CD14-positive monocyte (primary cell): ENCODE data around the gene RBMS1. TPM values are rescaled to one million over a fixed set of nuclear protein-coding genes. Genes with fewer than 3 reads are reported as not detected.

Source experiments
- DNase-seq, 3 donors: peaks; one replicate each; pipeline ENCODE4 v3.0.0-alpha.2; 2011 to 2022
- H2AFZ ChIP-seq: 2 replicates; pipeline ENCODE4 v1.6.0; 2012; ENCODE audit warnings: mild to moderate bottlenecking, low read depth, low read length, inconsistent platforms; ENCODE audit not compliant: insufficient read depth, poor library complexity, severe bottlenecking
- H3K27ac ChIP-seq, 2 donors: 1 replicate in 1 of 2; 2 replicates in 1 of 2; pipeline ENCODE4 v1.5.1; 2012 to 2013; ENCODE audit warnings: low read length in 2 of 2, control low read depth in 1 of 2, inconsistent platforms in 1 of 2, low read depth in 1 of 2, mild to moderate bottlenecking in 1 of 2
- H3K27me3 ChIP-seq, 2 donors: one replicate each; pipeline versions ENCODE4 v1.6.0 to v1.6.1; 2011 to 2013; ENCODE audit warnings: low read length in 2 of 2; ENCODE audit not compliant: control insufficient read depth in 2 of 2, insufficient read depth in 2 of 2
- H3K36me3 ChIP-seq, 2 donors: replicated peaks in 1 of 2; 1 replicate in 1 of 2; 2 replicates in 1 of 2; pipeline versions ENCODE4 v1.5.1 to v1.6.1; 2012 to 2013; ENCODE audit warnings: low read length in 2 of 2, control low read depth in 1 of 2, inconsistent platforms in 1 of 2, mild to moderate bottlenecking in 1 of 2; ENCODE audit not compliant: insufficient read depth in 2 of 2, control insufficient read depth in 1 of 2
- H3K4me1 ChIP-seq, 2 donors: 1 replicate in 1 of 2; 2 replicates in 1 of 2; pipeline versions ENCODE4 v1.5.1 to v1.6.1; 2012 to 2013; ENCODE audit warnings: low read length in 2 of 2, control low read depth in 1 of 2, inconsistent platforms in 1 of 2, mild to moderate bottlenecking in 1 of 2, moderate library complexity in 1 of 2; ENCODE audit not compliant: insufficient read depth in 2 of 2, control insufficient read depth in 1 of 2
- H3K4me2 ChIP-seq: replicated peaks from 2 replicates; pipeline ENCODE3; 2012; ENCODE audit warnings: low read length, moderate library complexity, mild to moderate bottlenecking; ENCODE audit not compliant: poor library complexity, severe bottlenecking; ENCODE audit errors: extremely low read depth
- H3K4me3 ChIP-seq, 3 experiments: fragments of 200-600 bp in 1 of 3; sonication (generic) in 1 of 3; replicated peaks in 1 of 3; 1 replicate in 2 of 3; 2 replicates in 1 of 3; pipeline ENCODE4 v1.5.1; 2011 to 2013; ENCODE audit warnings: low read length in 3 of 3, mild to moderate bottlenecking in 3 of 3, control low read depth in 2 of 3, low read depth in 2 of 3, inconsistent platforms in 1 of 3, moderate library complexity in 1 of 3
- H3K79me2 ChIP-seq: 2 replicates; pipeline ENCODE4 v1.6.0; 2012; ENCODE audit warnings: mild to moderate bottlenecking, control low read depth, inconsistent platforms, low read length, moderate library complexity; ENCODE audit not compliant: insufficient read depth
- H3K9ac ChIP-seq: 2 replicates; pipeline ENCODE4 v1.6.0; 2017; ENCODE audit warnings: low read length, mild to moderate bottlenecking; ENCODE audit not compliant: insufficient read depth, poor library complexity, severe bottlenecking
- H3K9me3 ChIP-seq, 2 donors: replicated peaks in 1 of 2; 1 replicate in 1 of 2; 2 replicates in 1 of 2; pipeline versions ENCODE4 v1.5.1 to v1.6.1; 2012 to 2013; ENCODE audit warnings: low read length in 2 of 2, control low read depth in 1 of 2; ENCODE audit not compliant: control insufficient read depth in 1 of 2, insufficient read depth in 1 of 2
- H4K20me1 ChIP-seq: 2 replicates; pipeline ENCODE4 v1.6.0; 2012; ENCODE audit warnings: mild to moderate bottlenecking, low read length, control low read depth, moderate library complexity; ENCODE audit not compliant: insufficient read depth
- H3K27ac Mint-ChIP-seq, 7 donors: one replicate each; pipeline ENCODE4 v1.8.0; 2020; ENCODE audit warnings: mild to moderate bottlenecking in 7 of 7, mixed read lengths in 7 of 7, moderate library complexity in 6 of 7, inconsistent platforms in 2 of 7
- H3K27me3 Mint-ChIP-seq, 3 donors: one replicate each; pipeline ENCODE4 v1.8.0; 2021 to 2022; ENCODE audit warnings: low read depth in 3 of 3, mild to moderate bottlenecking in 3 of 3, mixed read lengths in 3 of 3, moderate library complexity in 3 of 3, inconsistent platforms in 1 of 3
- H3K36me3 Mint-ChIP-seq, 2 donors: one replicate each; pipeline ENCODE4 v1.8.0; 2020; ENCODE audit warnings: mixed read lengths in 2 of 2, inconsistent platforms in 1 of 2, mild to moderate bottlenecking in 1 of 2
- H3K4me1 Mint-ChIP-seq: one replicate; pipeline ENCODE4 v1.8.0; 2020; ENCODE audit warnings: mild to moderate bottlenecking, mixed read lengths
- H3K4me3 Mint-ChIP-seq, 2 donors: one replicate each; pipeline ENCODE4 v1.8.0; 2020; ENCODE audit warnings: mild to moderate bottlenecking in 2 of 2, mixed read lengths in 2 of 2, moderate library complexity in 1 of 2
- H3K9me3 Mint-ChIP-seq, 7 donors: one replicate each; pipeline ENCODE4 v1.8.0; 2020 to 2022; ENCODE audit warnings: mixed read lengths in 7 of 7, mild to moderate bottlenecking in 6 of 7, moderate library complexity in 6 of 7, inconsistent platforms in 2 of 7
- CTCF ChIP-seq: fragments of 200-600 bp; IDR thresholded peaks from one replicate; pipeline ENCODE4 v1.8.0; 2022; ENCODE audit warnings: antibody characterized with exemption, mild to moderate bottlenecking
- WGBS: methylation state at CpG from one replicate; pipeline ENCODE4 v1.1.5; 2013; ENCODE audit warnings: missing lambda C conversion rate; ENCODE audit not compliant: insufficient coverage; 5-methylcytosine and 5-hydroxymethylcytosine counted together
- intact Hi-C, 2 donors: fragments of 100-400 bp; cut with micrococcal nuclease; formaldehyde crosslinking; loops; one replicate each; pipeline versions ENCODE4 v1.15.0 to v1.15.1; 2023
- polyA plus RNA-seq, 3 donors: library from polyadenylated mRNA; depleted of rRNA in 1 of 3; unstranded in 2 of 3; stranded (reverse) in 1 of 3; fragments of 300-500 nt in 2 of 3; fragments of >200 nt in 1 of 3; fragmentation: Illumina TruSeq in 2 of 3; gene quantifications; 1 replicate in 2 of 3; 2 replicates in 1 of 3; pipeline ENCODE4 v1.2.3, GENCODE V29; 2012 to 2021

The RBMS1 gene
- polyA plus RNA-seq, 3 donors, result 88.2 to 91.2 (median 89.4) TPM

GRCh38 chr2:160494201-160494644 is 616 bp upstream of the RBMS1 start:
- Mint-ChIP-seq H3K4me1 (peaks cover 39% of the 10 kb centered on the region), H3K27ac (peak overlapping the region in 1 of 7 donors; percentile 50), H3K4me3 (peak overlapping the region; percentile 91 to 95), H3K27me3 (peaks cover 20 to 36% (median 29%) of the 10 kb centered on the region in 3 donors), H3K36me3 (peaks cover 0 to 4% of the 10 kb centered on the region in 2 donors), H3K9me3 (peaks cover 0 to 3% (median 0%) of the 10 kb centered on the region in 7 donors)
- H3K4me1 ChIP-seq, result peaks cover 21 to 31% of the 10 kb centered on the region in 2 donors
- H3K9me3 ChIP-seq, result no peaks in the 10 kb centered on the region
- no peak overlapping the region for H3K27ac ChIP-seq
- H4K20me1 ChIP-seq, result no peaks in the 10 kb centered on the region
- no peaks in the 10 kb centered on the region for H3K36me3 ChIP-seq
- TF ChIP-seq CTCF, result no peak
- peak overlapping the region; percentile 59 to 91 (median 66) for H3K4me3 ChIP-seq
- no CpG with 5 or more reads among the region's 8 CpGs for WGBS
- H3K9ac ChIP-seq, result peak overlapping the region; percentile 75
- DNase-seq, result peak in 1 of 3 donors; percentile 6
- peak overlapping the region; percentile 98 for H3K4me2 ChIP-seq
- peaks cover 15 to 36% of the 10 kb centered on the region in 2 donors for H3K27me3 ChIP-seq
- H2AFZ ChIP-seq, result peak overlapping the region; percentile 96
- intact Hi-C loops, result loop anchor here in 1 of 2 donors (5.0 kb wide), 1 partner anchor 208 kb away; no protein-coding TSS in a partner anchor
- peaks cover 9% of the 10 kb centered on the region for H3K79me2 ChIP-seq

- peaks cover 14% of the 10 kb centered on the region for H3K79me2 ChIP-seq
- Mint-ChIP-seq H3K9me3 (peaks cover 0 to 3% (median 0%) of the 10 kb centered on the region in 7 donors), H3K27me3 (peaks cover 22 to 36% (median 31%) of the 10 kb centered on the region in 3 donors), H3K4me1 (peaks cover 38% of the 10 kb centered on the region), H3K36me3 (peaks cover 0 to 4% of the 10 kb centered on the region in 2 donors), H3K4me3 (peak overlapping the region; percentile 91 to 95), H3K27ac (peak overlapping the region in 5 of 7 donors; percentile 8 to 86 (median 57))
- H3K9ac ChIP-seq, result peak overlapping the region; percentile 75
- TF ChIP-seq CTCF, result no peak
- peak overlapping the region; percentile 59 to 91 (median 66) for H3K4me3 ChIP-seq
- WGBS, result under 1% methylated on average over 62 of the region's 66 CpGs
- peak overlapping the region in 1 of 2 donors; percentile 66 for H3K27ac ChIP-seq
- intact Hi-C loops, result loop anchor here in 1 of 2 donors (5.0 kb wide), 1 partner anchor 210 kb away; no protein-coding TSS in a partner anchor
- H2AFZ ChIP-seq, result peak overlapping the region; percentile 96
- no peaks in the 10 kb centered on the region for H3K9me3 ChIP-seq
- no peaks in the 10 kb centered on the region for H4K20me1 ChIP-seq
- H3K36me3 ChIP-seq, result no peaks in the 10 kb centered on the region
- peaks cover 15 to 36% of the 10 kb centered on the region in 2 donors for H3K27me3 ChIP-seq
- peak overlapping the region; percentile 98 for H3K4me2 ChIP-seq
- H3K4me1 ChIP-seq, result peaks cover 21 to 35% of the 10 kb centered on the region in 2 donors
- peak in 1 of 3 donors; percentile 11 for DNase-seq
Observed at GRCh38 chr2:160492401-160493226, 993 bp downstream of the RBMS1 start.
